Endodermal cell (in vitro differentiated cells): ENCODE measurements around the gene LTBP1. TPM values are rescaled to one million over a fixed set of nuclear protein-coding genes. Genes with fewer than 3 reads are reported as not detected.

Source experiments
- DNase-seq: peaks from one replicate; pipeline ENCODE4 v3.0.0-alpha.2; 2017
- H3K27ac ChIP-seq: 2 replicates; pipeline ENCODE4 v1.5.1; 2013; ENCODE audit warnings: mild to moderate bottlenecking, low read depth, low read length, moderate library complexity
- H3K27me3 ChIP-seq: 2 replicates; pipeline ENCODE4 v1.6.1; 2013; ENCODE audit warnings: mild to moderate bottlenecking, low read length, moderate library complexity; ENCODE audit not compliant: insufficient read depth, control insufficient read depth, poor library complexity, severe bottlenecking
- H3K36me3 ChIP-seq: 2 replicates; pipeline ENCODE4 v1.7.0; 2013; ENCODE audit warnings: mild to moderate bottlenecking, low read length, moderate library complexity; ENCODE audit not compliant: control insufficient read depth, insufficient read depth
- H3K4me1 ChIP-seq: one replicate; pipeline ENCODE4 v1.7.0; 2013; ENCODE audit warnings: low read length; ENCODE audit not compliant: control insufficient read depth, insufficient read depth
- H3K4me3 ChIP-seq: 2 replicates; pipeline ENCODE4 v1.5.1; 2013; ENCODE audit warnings: mild to moderate bottlenecking, low read length, moderate library complexity
- H3K9ac ChIP-seq: 2 replicates; pipeline ENCODE4 v1.6.1; 2013; ENCODE audit warnings: mild to moderate bottlenecking, low read length, moderate library complexity; ENCODE audit not compliant: poor library complexity, severe bottlenecking; ENCODE audit errors: extremely low read depth
- H3K9me3 ChIP-seq: 2 replicates; pipeline ENCODE4 v1.6.1; 2013; ENCODE audit warnings: mild to moderate bottlenecking, low read length, moderate library complexity; ENCODE audit not compliant: control insufficient read depth
- H3K27ac Mint-ChIP-seq: 2 replicates; pipeline ENCODE4 v1.8.0; 2020; ENCODE audit warnings: mixed read lengths
- H3K27me3 Mint-ChIP-seq: 2 replicates; pipeline ENCODE4 v1.8.0; 2021; ENCODE audit warnings: mild to moderate bottlenecking, mixed read lengths; ENCODE audit not compliant: insufficient read depth
- H3K36me3 Mint-ChIP-seq: 2 replicates; pipeline ENCODE4 v1.8.0; 2020; ENCODE audit warnings: low read depth, mixed read lengths
- H3K4me1 Mint-ChIP-seq: 2 replicates; pipeline ENCODE4 v1.8.0; 2020; ENCODE audit warnings: mixed read lengths
- H3K4me3 Mint-ChIP-seq: 2 replicates; pipeline ENCODE4 v1.8.0; 2020; ENCODE audit warnings: mild to moderate bottlenecking, moderate library complexity, mixed read lengths
- H3K9me3 Mint-ChIP-seq: 2 replicates; pipeline ENCODE4 v1.8.0; 2020; ENCODE audit warnings: mild to moderate bottlenecking, mixed read lengths
- CTCF ChIP-seq: fragments of 200-600 bp; sonication (generic); conservative IDR thresholded peaks from 2 replicates; pipeline ENCODE4 v1.5.0; 2021; ENCODE audit warnings: antibody characterized with exemption, mild to moderate bottlenecking
- WGBS, 2 experiments: methylation state at CpG; one replicate each; pipeline versions ENCODE4 v1.1.5 to v1.1.7; 2013; ENCODE audit warnings: missing lambda C conversion rate in 2 of 2, mixed read lengths in 1 of 2; ENCODE audit not compliant: insufficient coverage in 1 of 2, insufficient read length in 1 of 2; 5-methylcytosine and 5-hydroxymethylcytosine counted together
- total RNA-seq, 2 donors: library from RNA; stranded (reverse); fragmentation: NEBNext Ultra II Directional in 1 of 2; extraction: Animal tissue kit (Norgen Biotek cat#: 25700) in 1 of 2; gene quantifications; 2 replicates in 1 of 2; 3 replicates in 1 of 2; pipeline ENCODE4 v1.2.1, GENCODE V29; 2021

LTBP1 gene
- total RNA-seq, 2 donors from 2014 or later = 43.2 to 43.4 TPM

GRCh38 chr2:33312355-33312754 lies 365.6 kb downstream of the LTBP1 start:
- TF ChIP-seq CTCF = no peak
- H3K9me3 Mint-ChIP-seq = no peaks in the 10 kb centered on the region
- no peaks in the 10 kb centered on the region for H3K36me3 ChIP-seq

DNA sequence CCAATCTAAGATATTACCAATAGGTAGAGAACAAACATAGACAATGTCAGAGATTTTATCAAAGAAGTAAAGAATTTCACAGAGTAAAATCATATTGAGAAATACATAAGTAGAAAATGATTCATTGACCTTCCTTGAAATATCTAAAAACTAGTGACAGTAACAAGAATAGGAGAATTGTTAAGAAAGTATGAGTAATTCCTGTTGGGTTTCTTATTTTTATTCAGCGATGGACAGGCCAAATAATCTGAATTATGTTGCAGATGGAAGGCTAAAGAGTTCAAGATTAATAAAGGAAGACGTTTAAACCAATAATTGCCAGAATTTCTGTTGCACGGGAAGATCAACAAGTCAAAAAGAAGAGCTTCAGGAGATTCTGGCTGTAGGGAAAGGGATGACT lies 366.3 kb downstream of the LTBP1 start:
- H3K36me3 ChIP-seq = no peaks in the 10 kb centered on the region
- no peaks in the 10 kb centered on the region for H3K36me3 Mint-ChIP-seq
- H3K27me3 Mint-ChIP-seq = no peaks in the 10 kb centered on the region
- H3K4me3 ChIP-seq = no peak overlapping the region
- no peak overlapping the region for H3K27ac ChIP-seq
- H3K9me3 ChIP-seq = no peaks in the 10 kb centered on the region
- no peaks in the 10 kb centered on the region for H3K27me3 ChIP-seq
- peaks cover 3% of the 10 kb centered on the region for H3K4me1 Mint-ChIP-seq
- H3K9ac ChIP-seq = no peak overlapping the region
- no peak overlapping the region for H3K27ac Mint-ChIP-seq
- no peak for DNase-seq
- H3K4me3 Mint-ChIP-seq = no peak overlapping the region
- no peaks in the 10 kb centered on the region for H3K9me3 Mint-ChIP-seq
- WGBS, 2 experiments = 87 to 96% methylated on average over 3 of the region's 3 CpGs
- TF ChIP-seq CTCF = no peak
- peaks cover 2% of the 10 kb centered on the region for H3K4me1 ChIP-seq

More at GRCh38 chr2:33312355-33312754, 365.6 kb downstream of the LTBP1 start:
- Mint-ChIP-seq H3K27ac (no peak overlapping the region), H3K4me1 (peaks cover 1% of the 10 kb centered on the region), H3K4me3 (no peak overlapping the region), H3K27me3 (no peaks in the 10 kb centered on the region), H3K36me3 (no peaks in the 10 kb centered on the region)
- Histone ChIP-seq H3K9me3 (no peaks in the 10 kb centered on the region), H3K4me3 (no peak overlapping the region), H3K4me1 (peaks cover 4% of the 10 kb centered on the region), H3K9ac (no peak overlapping the region), H3K27me3 (no peaks in the 10 kb centered on the region), H3K27ac (no peak overlapping the region)
- no peak for DNase-seq
- 93 to 97% methylated on average over 4 of the region's 4 CpGs for whole genome bisulfite sequencing, 2 experiments

DNA sequence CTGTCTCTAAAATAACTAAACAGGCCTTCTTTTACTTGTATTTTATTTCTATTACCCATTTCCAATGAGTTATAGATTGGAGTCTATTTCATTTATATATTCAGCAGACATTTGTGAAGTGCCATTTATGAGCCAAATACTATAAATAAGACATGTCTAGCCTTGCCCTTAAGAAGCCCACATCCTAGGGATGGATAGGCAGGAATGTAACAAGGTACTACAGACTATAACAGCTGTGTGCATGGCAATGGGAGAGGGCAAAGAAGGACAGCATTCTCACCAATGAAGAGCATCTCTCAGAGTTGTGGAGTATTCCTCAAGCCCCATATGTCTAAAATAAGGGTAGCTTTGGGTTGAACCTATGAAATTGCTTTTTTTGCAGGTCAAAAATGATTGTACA lies 367.8 kb downstream of the LTBP1 start:
- Mint-ChIP-seq H3K36me3 (no peaks in the 10 kb centered on the region), H3K4me1 (peaks cover 3% of the 10 kb centered on the region), H3K27ac (no peak overlapping the region), H3K9me3 (no peaks in the 10 kb centered on the region), H3K4me3 (no peak overlapping the region), H3K27me3 (no peaks in the 10 kb centered on the region)
- H3K4me3 ChIP-seq = no peak overlapping the region
- no peaks in the 10 kb centered on the region for H3K9me3 ChIP-seq
- no peaks in the 10 kb centered on the region for H3K27me3 ChIP-seq
- H3K36me3 ChIP-seq = no peaks in the 10 kb centered on the region
- TF ChIP-seq CTCF = no peak
- no peak for DNase-seq
- no peaks in the 10 kb centered on the region for H3K4me1 ChIP-seq
- H3K27ac ChIP-seq = no peak overlapping the region
- H3K9ac ChIP-seq = no peak overlapping the region
